GM23338 (cell line): Measurements from ENCODE around the gene IDI2.

Source experiments
- CREB1 ChIP-seq: fragments of 250-450 bp; sonication (Bioruptor Pico); IDR thresholded peaks from 2 replicates; pipeline ENCODE4 v1.5.0; 2020; ENCODE audit warnings: low read depth, mild to moderate bottlenecking, moderate library complexity
- EZH2 ChIP-seq: fragments of 200-600 bp; sonication (generic); IDR thresholded peaks from one replicate; pipeline ENCODE4 v1.8.0; 2017; ENCODE audit warnings: antibody characterized with exemption, mild to moderate bottlenecking, low read depth; ENCODE audit not compliant: unreplicated experiment
- EZH2phosphoT487 ChIP-seq: fragments of 200-600 bp; sonication (generic); IDR thresholded peaks from one replicate; pipeline ENCODE4 v1.8.1; 2018; ENCODE audit warnings: antibody characterized with exemption; ENCODE audit not compliant: unreplicated experiment
- NANOG ChIP-seq: IDR thresholded peaks from 2 replicates; pipeline ENCODE4 v1.6.1; 2016; ENCODE audit warnings: antibody characterized with exemption, borderline replicate concordance
- POLR2AphosphoS5 ChIP-seq: IDR thresholded peaks from 2 replicates; pipeline ENCODE4 v1.6.1; 2016; ENCODE audit warnings: antibody characterized with exemption, low read depth
- STAT1 ChIP-seq: IDR thresholded peaks from one replicate; pipeline ENCODE4 v1.6.1; 2016; ENCODE audit warnings: antibody characterized with exemption; ENCODE audit not compliant: unreplicated experiment
- ZNF114 ChIP-seq: fragments of 250-450 bp; sonication (Bioruptor Pico); IDR thresholded peaks from 2 replicates; pipeline ENCODE4 v1.5.0; 2020; ENCODE audit warnings: mild to moderate bottlenecking, moderate library complexity
- TF ChIP-seq, protein P1 (sequence below), 2 experiments: fragments of 200-600 bp in 1 of 2; sonication (generic) in 1 of 2; conservative IDR thresholded peaks; 2 replicates each; pipeline versions ENCODE4 v1.5.1 to v1.6.1; 2016 to 2017; ENCODE audit warnings: antibody characterized with exemption in 2 of 2, low read depth in 2 of 2, mild to moderate bottlenecking in 2 of 2, moderate library complexity in 1 of 2
- TF ChIP-seq, protein P2 (sequence below): IDR thresholded peaks from one replicate; pipeline ENCODE4 v1.6.1; 2018; ENCODE audit warnings: antibody characterized with exemption; ENCODE audit not compliant: unreplicated experiment

GRCh38 chr10:1041514-1041913 is 15.9 kb upstream of the IDI2 start:
- TF ChIP-seq CREB1 (CRISPR knock-in tag) (no peak), EZH2 (no peak), EZH2phosphoT487 (no peak), POLR2AphosphoS5 (no peak), NANOG (no peak), STAT1 (no peak), ZNF114 (CRISPR knock-in tag) (no peak)
- TF ChIP-seq, protein P1, sequence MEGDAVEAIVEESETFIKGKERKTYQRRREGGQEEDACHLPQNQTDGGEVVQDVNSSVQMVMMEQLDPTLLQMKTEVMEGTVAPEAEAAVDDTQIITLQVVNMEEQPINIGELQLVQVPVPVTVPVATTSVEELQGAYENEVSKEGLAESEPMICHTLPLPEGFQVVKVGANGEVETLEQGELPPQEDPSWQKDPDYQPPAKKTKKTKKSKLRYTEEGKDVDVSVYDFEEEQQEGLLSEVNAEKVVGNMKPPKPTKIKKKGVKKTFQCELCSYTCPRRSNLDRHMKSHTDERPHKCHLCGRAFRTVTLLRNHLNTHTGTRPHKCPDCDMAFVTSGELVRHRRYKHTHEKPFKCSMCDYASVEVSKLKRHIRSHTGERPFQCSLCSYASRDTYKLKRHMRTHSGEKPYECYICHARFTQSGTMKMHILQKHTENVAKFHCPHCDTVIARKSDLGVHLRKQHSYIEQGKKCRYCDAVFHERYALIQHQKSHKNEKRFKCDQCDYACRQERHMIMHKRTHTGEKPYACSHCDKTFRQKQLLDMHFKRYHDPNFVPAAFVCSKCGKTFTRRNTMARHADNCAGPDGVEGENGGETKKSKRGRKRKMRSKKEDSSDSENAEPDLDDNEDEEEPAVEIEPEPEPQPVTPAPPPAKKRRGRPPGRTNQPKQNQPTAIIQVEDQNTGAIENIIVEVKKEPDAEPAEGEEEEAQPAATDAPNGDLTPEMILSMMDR (conservative IDR thresholded peaks at IDR 0.05; ENCODE audit: low read depth in 2 of 2), result no peak
- TF ChIP-seq, protein P2, sequence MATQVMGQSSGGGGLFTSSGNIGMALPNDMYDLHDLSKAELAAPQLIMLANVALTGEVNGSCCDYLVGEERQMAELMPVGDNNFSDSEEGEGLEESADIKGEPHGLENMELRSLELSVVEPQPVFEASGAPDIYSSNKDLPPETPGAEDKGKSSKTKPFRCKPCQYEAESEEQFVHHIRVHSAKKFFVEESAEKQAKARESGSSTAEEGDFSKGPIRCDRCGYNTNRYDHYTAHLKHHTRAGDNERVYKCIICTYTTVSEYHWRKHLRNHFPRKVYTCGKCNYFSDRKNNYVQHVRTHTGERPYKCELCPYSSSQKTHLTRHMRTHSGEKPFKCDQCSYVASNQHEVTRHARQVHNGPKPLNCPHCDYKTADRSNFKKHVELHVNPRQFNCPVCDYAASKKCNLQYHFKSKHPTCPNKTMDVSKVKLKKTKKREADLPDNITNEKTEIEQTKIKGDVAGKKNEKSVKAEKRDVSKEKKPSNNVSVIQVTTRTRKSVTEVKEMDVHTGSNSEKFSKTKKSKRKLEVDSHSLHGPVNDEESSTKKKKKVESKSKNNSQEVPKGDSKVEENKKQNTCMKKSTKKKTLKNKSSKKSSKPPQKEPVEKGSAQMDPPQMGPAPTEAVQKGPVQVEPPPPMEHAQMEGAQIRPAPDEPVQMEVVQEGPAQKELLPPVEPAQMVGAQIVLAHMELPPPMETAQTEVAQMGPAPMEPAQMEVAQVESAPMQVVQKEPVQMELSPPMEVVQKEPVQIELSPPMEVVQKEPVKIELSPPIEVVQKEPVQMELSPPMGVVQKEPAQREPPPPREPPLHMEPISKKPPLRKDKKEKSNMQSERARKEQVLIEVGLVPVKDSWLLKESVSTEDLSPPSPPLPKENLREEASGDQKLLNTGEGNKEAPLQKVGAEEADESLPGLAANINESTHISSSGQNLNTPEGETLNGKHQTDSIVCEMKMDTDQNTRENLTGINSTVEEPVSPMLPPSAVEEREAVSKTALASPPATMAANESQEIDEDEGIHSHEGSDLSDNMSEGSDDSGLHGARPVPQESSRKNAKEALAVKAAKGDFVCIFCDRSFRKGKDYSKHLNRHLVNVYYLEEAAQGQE, result no peak
